K562 (cell line): Measurements from ENCODE around the gene PDE1C. TPM values are rescaled to one million over a fixed set of nuclear protein-coding genes. Genes with fewer than 3 reads are reported as not detected.

ENCODE experiments used
- ATAC-seq: fragments of 200-7000 bp; cut with Tn5 transposase; 3 replicates; pipeline ENCODE4 v1.9.1; 2020; ENCODE audit warnings: moderate library complexity
- BruUV-seq: library from RNA; stranded (reverse); fragments of 400-500 nt; replicated peaks from 2 replicates; lab custom pipeline; 2021; lab: Mats Ljungman, UMichigan
- CTCF ChIA-PET: fragments of 300-600 bp; formaldehyde crosslinking; extraction: SDS; loops from one replicate; lab custom pipeline; 2021; ENCODE audit warnings: low intra/inter-chr PET ratio; lab: Yijun Ruan, JAX
- POLR2A ChIA-PET: fragments of 300-600, 350-650 bp; sonication (Branson Sonifier 250); formaldehyde crosslinking; extraction: SDS; loops from one replicate; lab custom pipeline; 2021; ENCODE audit warnings: antibody characterized with exemption, inconsistent platforms; lab: Yijun Ruan, JAX
- DNase-seq, 4 experiments: peaks; one replicate each; pipeline versions ENCODE4 v3.0.0 to v3.0.0-alpha.2; 2011 to 2018; ENCODE audit warnings: low spot score in 3 of 4, mixed read lengths in 3 of 4; ENCODE audit errors: extremely low read depth in 1 of 4
- FAIRE-seq: peaks from 2 replicates; lab custom pipeline; 2011; peaks lifted over from hg19 to GRCh38; lab: Jason Lieb, UNC
- H2AFZ ChIP-seq: 2 replicates; pipeline ENCODE4 v1.6.0; 2011; ENCODE audit warnings: low read depth, low read length, control low read depth, inconsistent platforms
- H3K27ac ChIP-seq: fragments of 200-600 bp; 3 replicates; pipeline ENCODE4 v1.8.0; 2011; ENCODE audit warnings: low read depth, mild to moderate bottlenecking, control low read depth, inconsistent platforms, low read length, moderate library complexity, mixed read lengths; ENCODE audit errors: extremely low read depth
- H3K27me3 ChIP-seq, 2 experiments: fragments of 300-600 bp in 1 of 2; 2 replicates in 1 of 2; 3 replicates in 1 of 2; pipeline versions ENCODE4 v1.6.0 to v1.8.0; 2011; ENCODE audit warnings: inconsistent platforms in 2 of 2, low read length in 2 of 2, mild to moderate bottlenecking in 1 of 2, mixed read lengths in 1 of 2, moderate library complexity in 1 of 2; ENCODE audit not compliant: control insufficient read depth in 2 of 2, insufficient read depth in 2 of 2
- H3K36me3 ChIP-seq: fragments of 300-600 bp; 3 replicates; pipeline ENCODE4 v1.8.0; 2011; ENCODE audit warnings: mild to moderate bottlenecking, low read length, inconsistent platforms; ENCODE audit not compliant: control insufficient read depth, insufficient read depth
- H3K4me1 ChIP-seq, 2 experiments: fragments of 200-600 bp in 1 of 2; replicated peaks in 1 of 2; 2 replicates in 1 of 2; 3 replicates in 1 of 2; pipeline versions ENCODE4 v1.5.1 to v1.8.0; 2011; ENCODE audit warnings: inconsistent platforms in 2 of 2, low read length in 2 of 2, mild to moderate bottlenecking in 1 of 2, mixed read lengths in 1 of 2, moderate library complexity in 1 of 2; ENCODE audit not compliant: control insufficient read depth in 2 of 2, insufficient read depth in 2 of 2
- H3K4me2 ChIP-seq: 2 replicates; pipeline ENCODE4 v1.6.1; 2011; ENCODE audit warnings: low read length, control low read depth, inconsistent platforms, mixed read lengths; ENCODE audit not compliant: insufficient read depth
- H3K4me3 ChIP-seq: fragments of 200-600 bp; sonication (generic), shearing (Covaris generic); 2 replicates; pipeline ENCODE4 v1.5.1; 2016; ENCODE audit warnings: control low read depth, inconsistent platforms
- H3K79me2 ChIP-seq: fragments of 200-600 bp; 3 replicates; pipeline ENCODE4 v1.8.0; 2011; ENCODE audit warnings: low read length, inconsistent platforms; ENCODE audit not compliant: control insufficient read depth, insufficient read depth
- H3K9ac ChIP-seq, 2 experiments: 2 replicates each; pipeline versions ENCODE4 v1.6.0 to v1.6.1; 2011; ENCODE audit warnings: low read depth in 2 of 2, low read length in 2 of 2, control low read depth in 1 of 2, inconsistent platforms in 1 of 2, mild to moderate bottlenecking in 1 of 2, mixed read lengths in 1 of 2; ENCODE audit not compliant: insufficient read depth in 1 of 2
- H3K9me1 ChIP-seq: one replicate; pipeline ENCODE4 v1.6.0; 2011; ENCODE audit warnings: inconsistent platforms, mild to moderate bottlenecking, low read length, moderate library complexity; ENCODE audit not compliant: control insufficient read depth, insufficient read depth
- H3K9me3 ChIP-seq: replicated peaks from 2 replicates; pipeline ENCODE4 v1.5.1; 2011; ENCODE audit warnings: low read depth, low read length, inconsistent platforms; ENCODE audit not compliant: control insufficient read depth, insufficient read depth
- H4K20me1 ChIP-seq: replicated peaks from 2 replicates; pipeline ENCODE4 v1.6.1; 2011; ENCODE audit warnings: low read length, inconsistent platforms, mixed read lengths; ENCODE audit not compliant: control insufficient read depth, insufficient read depth
- FIP1L1 ChIP-seq: fragments of 200-400 bp; formaldehyde crosslinking; IDR thresholded peaks from 2 replicates; pipeline ENCODE4 v1.6.1; 2018; ENCODE audit warnings: mild to moderate bottlenecking, low read depth, low read length; ENCODE audit not compliant: poor library complexity, severe bottlenecking
- HIVEP1 ChIP-seq: fragments of 250-450 bp; sonication (Bioruptor Pico); IDR thresholded peaks from 2 replicates; pipeline ENCODE4 v1.4.0; 2020; ENCODE audit warnings: mild to moderate bottlenecking
- PHB2 ChIP-seq: fragments of 450-650 bp; IDR thresholded peaks from 2 replicates; pipeline ENCODE4 v1.6.1; 2017; ENCODE audit warnings: low read depth
- POLR2H ChIP-seq: IDR thresholded peaks from 2 replicates; pipeline ENCODE4 v1.6.1; 2016; ENCODE audit warnings: missing genetic modification characterization, low read depth, mild to moderate bottlenecking, control low read depth, missing compliant biosample characterization, moderate library complexity
- ZNF197 ChIP-seq: fragments of 200-800 bp; sonication (Bioruptor generic); IDR thresholded peaks from 2 replicates; pipeline ENCODE4 v1.6.1; 2016; ENCODE audit warnings: low read depth, missing genetic modification characterization, missing compliant biosample characterization
- ZNF695 ChIP-seq: fragments of 450-650 bp; formaldehyde crosslinking; IDR thresholded peaks from 2 replicates; pipeline ENCODE4 v1.4.0; 2020; ENCODE audit warnings: mild to moderate bottlenecking, moderate library complexity
- WGBS: fragments of 100-300 bp; shearing (Covaris generic); methylation state at CpG from one replicate; pipeline ENCODE4 v1.1.6; 2016; ENCODE audit warnings: low coverage, mixed read lengths; ENCODE audit not compliant: insufficient coverage; ENCODE audit errors: missing lambda C conversion rate; 5-methylcytosine and 5-hydroxymethylcytosine counted together
- in situ Hi-C: fragments of 300-500 bp; cut with MboI; formaldehyde crosslinking; loops from 4 replicates; pipeline ENCODE4 v1.15.0; 2018; ENCODE audit warnings: inconsistent platforms, mixed read lengths
- intact Hi-C: fragments of 100-400 bp; cut with micrococcal nuclease; formaldehyde crosslinking; loops from 2 replicates; pipeline ENCODE4 v1.14.2; 2022
- polyA plus RNA-seq, 8 experiments: library from polyadenylated mRNA; depleted of rRNA in 4 of 8; stranded (reverse) in 5 of 8; unstranded in 3 of 8; fragments of >200 nt; fragmentation: Nextera tagmentation in 2 of 8; fragmentation: Illumina TruSeq in 1 of 8; extraction: Ambion mirVana in 2 of 8; extraction: Trizol in 1 of 8; gene quantifications; 2 replicates each; pipeline versions ENCODE4 v1.2.1 to v1.2.3, GENCODE V29; 2011 to 2014; ENCODE audit warnings: inconsistent platforms in 1 of 8, missing spikeins in 1 of 8
- total RNA-seq, 7 experiments: library from RNA; depleted of rRNA in 6 of 7; stranded (reverse); fragments of >200 nt in 6 of 7; fragmentation: Illumina TruSeq in 2 of 7; extraction: Trizol in 2 of 7; gene quantifications; 2 replicates each; pipeline versions ENCODE4 v1.2.1 to v1.2.3, GENCODE V29; 2011 to 2021; ENCODE audit warnings: low replicate concordance in 1 of 7
- TF ChIP-seq, protein P1 (sequence below): sonication (generic); formaldehyde crosslinking; IDR thresholded peaks from 2 replicates; pipeline ENCODE4 v1.8.0; 2022; ENCODE audit warnings: mild to moderate bottlenecking, missing genetic modification reagents
- TF ChIP-seq, protein P2 (sequence below): fragments of 200-800 bp; sonication (Bioruptor generic); IDR thresholded peaks from 2 replicates; pipeline ENCODE4 v1.6.1; 2016; ENCODE audit warnings: missing genetic modification characterization, missing compliant biosample characterization
- TF ChIP-seq, protein P3 (sequence below): IDR thresholded peaks from 2 replicates; pipeline ENCODE4 v1.6.1; 2011; ENCODE audit not compliant: insufficient read length; ENCODE audit errors: extremely low read depth

Gene PDE1C
- total and polyA plus RNA-seq, 9 of the 15 experiments (the other 6 are each of a cell fraction or from before 2014, with no cell fraction given) = under 0.01 to 0.01 TPM; not detected in 7

DNA sequence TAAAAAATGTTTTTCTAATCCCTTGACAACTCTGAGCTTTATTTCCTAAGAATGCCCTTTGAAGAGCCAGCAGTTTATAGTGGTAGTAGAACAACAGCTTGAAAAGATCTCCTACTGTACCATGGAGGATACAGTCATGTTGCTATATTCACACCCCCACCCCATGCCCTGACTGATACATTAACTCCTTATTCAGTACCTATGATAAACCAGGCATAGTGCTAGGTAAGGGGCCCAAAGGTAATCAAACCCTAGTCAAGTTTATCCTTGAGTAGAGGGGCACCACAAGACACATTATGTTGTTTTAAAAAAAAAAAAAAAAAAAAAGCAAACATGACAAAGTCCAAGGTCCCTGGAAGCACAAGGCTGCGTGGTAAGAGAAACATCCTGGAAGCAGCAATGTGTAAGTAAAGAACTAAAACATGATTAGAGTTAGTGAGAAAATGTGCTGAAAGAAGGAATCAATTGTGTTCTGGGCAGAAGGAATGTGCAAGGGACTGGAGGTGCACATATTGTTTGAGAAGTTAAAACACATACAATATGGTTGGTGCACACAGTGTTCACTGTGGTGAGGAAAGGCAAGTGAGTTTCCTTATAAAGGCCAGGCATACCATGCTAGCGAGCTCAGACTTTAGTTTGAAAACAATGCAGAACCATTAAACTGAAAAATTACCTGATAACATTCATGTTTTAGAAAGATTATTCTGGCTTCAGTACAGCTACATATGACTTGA is 51.2 kb downstream of the PDE1C start (continued):
- TF ChIP-seq, protein P1, sequence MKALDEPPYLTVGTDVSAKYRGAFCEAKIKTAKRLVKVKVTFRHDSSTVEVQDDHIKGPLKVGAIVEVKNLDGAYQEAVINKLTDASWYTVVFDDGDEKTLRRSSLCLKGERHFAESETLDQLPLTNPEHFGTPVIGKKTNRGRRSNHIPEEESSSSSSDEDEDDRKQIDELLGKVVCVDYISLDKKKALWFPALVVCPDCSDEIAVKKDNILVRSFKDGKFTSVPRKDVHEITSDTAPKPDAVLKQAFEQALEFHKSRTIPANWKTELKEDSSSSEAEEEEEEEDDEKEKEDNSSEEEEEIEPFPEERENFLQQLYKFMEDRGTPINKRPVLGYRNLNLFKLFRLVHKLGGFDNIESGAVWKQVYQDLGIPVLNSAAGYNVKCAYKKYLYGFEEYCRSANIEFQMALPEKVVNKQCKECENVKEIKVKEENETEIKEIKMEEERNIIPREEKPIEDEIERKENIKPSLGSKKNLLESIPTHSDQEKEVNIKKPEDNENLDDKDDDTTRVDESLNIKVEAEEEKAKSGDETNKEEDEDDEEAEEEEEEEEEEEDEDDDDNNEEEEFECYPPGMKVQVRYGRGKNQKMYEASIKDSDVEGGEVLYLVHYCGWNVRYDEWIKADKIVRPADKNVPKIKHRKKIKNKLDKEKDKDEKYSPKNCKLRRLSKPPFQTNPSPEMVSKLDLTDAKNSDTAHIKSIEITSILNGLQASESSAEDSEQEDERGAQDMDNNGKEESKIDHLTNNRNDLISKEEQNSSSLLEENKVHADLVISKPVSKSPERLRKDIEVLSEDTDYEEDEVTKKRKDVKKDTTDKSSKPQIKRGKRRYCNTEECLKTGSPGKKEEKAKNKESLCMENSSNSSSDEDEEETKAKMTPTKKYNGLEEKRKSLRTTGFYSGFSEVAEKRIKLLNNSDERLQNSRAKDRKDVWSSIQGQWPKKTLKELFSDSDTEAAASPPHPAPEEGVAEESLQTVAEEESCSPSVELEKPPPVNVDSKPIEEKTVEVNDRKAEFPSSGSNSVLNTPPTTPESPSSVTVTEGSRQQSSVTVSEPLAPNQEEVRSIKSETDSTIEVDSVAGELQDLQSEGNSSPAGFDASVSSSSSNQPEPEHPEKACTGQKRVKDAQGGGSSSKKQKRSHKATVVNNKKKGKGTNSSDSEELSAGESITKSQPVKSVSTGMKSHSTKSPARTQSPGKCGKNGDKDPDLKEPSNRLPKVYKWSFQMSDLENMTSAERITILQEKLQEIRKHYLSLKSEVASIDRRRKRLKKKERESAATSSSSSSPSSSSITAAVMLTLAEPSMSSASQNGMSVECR (CRISPR knock-in tag) = no peak

DNA sequence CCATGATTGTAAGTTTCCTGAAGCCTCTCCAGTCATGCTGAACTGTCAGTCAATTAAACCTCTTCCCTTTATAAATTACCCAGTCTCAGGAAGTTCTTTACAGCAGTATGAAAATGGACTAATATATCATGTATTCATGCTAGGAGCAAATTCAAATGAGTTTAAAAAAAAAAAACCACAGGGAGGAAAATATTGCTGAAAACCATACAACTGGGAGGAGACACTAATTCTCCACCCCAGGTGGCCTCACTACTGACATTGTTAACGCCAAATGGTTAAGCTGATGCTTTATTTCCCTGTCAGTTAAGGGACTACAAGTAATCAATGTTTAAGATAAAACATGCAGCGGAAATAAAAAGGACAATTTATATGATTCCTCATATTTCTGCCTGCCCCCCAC is 55.1 kb downstream of the PDE1C start:
- 0% methylated on average over 2 of the region's 2 CpGs for WGBS
- intact Hi-C loops = no loop called here
- Histone ChIP-seq H4K20me1 (no peaks in the 10 kb centered on the region), H3K4me1 (no peaks in the 10 kb centered on the region), H3K4me2 (no peak overlapping the region), H2AFZ (no peak overlapping the region), H3K9me3 (no peaks in the 10 kb centered on the region), H3K36me3 (no peaks in the 10 kb centered on the region), H3K9ac (no peak overlapping the region), H3K4me3 (no peak overlapping the region), H3K9me1 (no peaks in the 10 kb centered on the region), H3K79me2 (no peaks in the 10 kb centered on the region), H3K27ac (no peak overlapping the region), H3K27me3 (no peaks in the 10 kb centered on the region)
- ChIA-PET CTCF (no interaction called here), POLR2A (no interaction called here)
- ATAC-seq (no peak), DNase-seq (no peak), FAIRE-seq (no peak)
- in situ Hi-C loops = no loop called here
- no TSS peak for BruUV-seq
- TF ChIP-seq PHB2 (no peak), POLR2H (no peak), HIVEP1 (CRISPR knock-in tag) (no peak), FIP1L1 (no peak), ZNF197 (CRISPR knock-in tag) (no peak), ZNF695 (no peak)
- TF ChIP-seq, protein P2, sequence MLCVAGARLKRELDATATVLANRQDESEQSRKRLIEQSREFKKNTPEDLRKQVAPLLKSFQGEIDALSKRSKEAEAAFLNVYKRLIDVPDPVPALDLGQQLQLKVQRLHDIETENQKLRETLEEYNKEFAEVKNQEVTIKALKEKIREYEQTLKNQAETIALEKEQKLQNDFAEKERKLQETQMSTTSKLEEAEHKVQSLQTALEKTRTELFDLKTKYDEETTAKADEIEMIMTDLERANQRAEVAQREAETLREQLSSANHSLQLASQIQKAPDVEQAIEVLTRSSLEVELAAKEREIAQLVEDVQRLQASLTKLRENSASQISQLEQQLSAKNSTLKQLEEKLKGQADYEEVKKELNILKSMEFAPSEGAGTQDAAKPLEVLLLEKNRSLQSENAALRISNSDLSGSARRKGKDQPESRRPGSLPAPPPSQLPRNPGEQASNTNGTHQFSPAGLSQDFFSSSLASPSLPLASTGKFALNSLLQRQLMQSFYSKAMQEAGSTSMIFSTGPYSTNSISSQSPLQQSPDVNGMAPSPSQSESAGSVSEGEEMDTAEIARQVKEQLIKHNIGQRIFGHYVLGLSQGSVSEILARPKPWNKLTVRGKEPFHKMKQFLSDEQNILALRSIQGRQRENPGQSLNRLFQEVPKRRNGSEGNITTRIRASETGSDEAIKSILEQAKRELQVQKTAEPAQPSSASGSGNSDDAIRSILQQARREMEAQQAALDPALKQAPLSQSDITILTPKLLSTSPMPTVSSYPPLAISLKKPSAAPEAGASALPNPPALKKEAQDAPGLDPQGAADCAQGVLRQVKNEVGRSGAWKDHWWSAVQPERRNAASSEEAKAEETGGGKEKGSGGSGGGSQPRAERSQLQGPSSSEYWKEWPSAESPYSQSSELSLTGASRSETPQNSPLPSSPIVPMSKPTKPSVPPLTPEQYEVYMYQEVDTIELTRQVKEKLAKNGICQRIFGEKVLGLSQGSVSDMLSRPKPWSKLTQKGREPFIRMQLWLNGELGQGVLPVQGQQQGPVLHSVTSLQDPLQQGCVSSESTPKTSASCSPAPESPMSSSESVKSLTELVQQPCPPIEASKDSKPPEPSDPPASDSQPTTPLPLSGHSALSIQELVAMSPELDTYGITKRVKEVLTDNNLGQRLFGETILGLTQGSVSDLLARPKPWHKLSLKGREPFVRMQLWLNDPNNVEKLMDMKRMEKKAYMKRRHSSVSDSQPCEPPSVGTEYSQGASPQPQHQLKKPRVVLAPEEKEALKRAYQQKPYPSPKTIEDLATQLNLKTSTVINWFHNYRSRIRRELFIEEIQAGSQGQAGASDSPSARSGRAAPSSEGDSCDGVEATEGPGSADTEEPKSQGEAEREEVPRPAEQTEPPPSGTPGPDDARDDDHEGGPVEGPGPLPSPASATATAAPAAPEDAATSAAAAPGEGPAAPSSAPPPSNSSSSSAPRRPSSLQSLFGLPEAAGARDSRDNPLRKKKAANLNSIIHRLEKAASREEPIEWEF (CRISPR knock-in tag) = no peak
- TF ChIP-seq, protein P3, sequence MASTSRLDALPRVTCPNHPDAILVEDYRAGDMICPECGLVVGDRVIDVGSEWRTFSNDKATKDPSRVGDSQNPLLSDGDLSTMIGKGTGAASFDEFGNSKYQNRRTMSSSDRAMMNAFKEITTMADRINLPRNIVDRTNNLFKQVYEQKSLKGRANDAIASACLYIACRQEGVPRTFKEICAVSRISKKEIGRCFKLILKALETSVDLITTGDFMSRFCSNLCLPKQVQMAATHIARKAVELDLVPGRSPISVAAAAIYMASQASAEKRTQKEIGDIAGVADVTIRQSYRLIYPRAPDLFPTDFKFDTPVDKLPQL = no peak
